Inflammatory macrophage treated with lipopolysaccharide for 1 hour (primary cell): Measurements from ENCODE around the gene FBXL20.

ENCODE experiments used
- DNase-seq, 2 donors: peaks; one replicate each; pipeline ENCODE4 v3.0.0-alpha.2; 2020 to 2022

The FBXL20 gene

DNA sequence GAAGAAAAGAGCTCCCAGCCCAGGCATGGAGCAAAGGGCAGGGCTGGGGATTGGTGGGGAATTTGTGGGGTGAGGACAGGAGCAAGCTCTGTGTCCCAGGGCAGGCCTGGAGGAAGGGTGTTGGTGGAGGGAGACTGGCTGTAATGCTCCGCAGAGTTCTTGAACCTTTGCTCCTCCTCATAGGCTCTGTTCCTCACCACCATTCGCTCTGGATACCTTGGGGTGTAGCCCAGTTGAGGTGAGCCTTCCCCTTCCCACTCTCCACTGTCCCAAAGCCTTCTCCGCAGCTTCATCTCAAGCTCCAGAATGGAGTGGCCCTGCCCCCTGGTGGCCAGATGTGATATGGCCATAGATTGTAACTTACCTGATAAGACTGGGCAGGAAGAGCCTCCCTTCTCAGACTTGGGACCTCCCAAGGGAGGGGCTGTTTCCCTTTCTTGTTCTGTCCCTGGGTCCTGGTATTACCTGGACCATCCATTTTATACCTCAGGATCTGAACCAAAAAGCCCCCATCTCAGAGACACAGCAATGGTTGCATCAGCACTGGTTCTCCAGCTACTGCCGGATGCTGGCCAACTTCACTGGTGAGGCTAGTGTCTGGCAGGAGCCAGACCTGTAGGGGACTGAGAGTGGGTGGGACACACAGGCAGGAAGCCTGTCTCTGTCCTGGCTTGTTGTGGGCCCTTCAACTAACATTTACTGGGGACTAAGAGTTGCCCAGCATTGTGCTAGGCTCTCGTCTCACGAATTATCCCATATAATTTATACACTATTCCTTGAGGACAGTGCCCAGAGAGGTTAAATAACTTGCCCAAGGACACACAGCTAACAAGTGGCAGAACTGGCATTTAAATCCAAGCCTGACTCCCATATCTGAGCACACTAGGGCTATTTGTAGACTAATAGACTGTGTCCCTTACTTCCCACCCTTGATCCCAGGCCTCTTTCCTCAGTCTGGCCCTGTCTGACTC lies 156.5 kb downstream of the FBXL20 start:
- DNase-seq, result peak; percentile 54 to 96

DNA sequence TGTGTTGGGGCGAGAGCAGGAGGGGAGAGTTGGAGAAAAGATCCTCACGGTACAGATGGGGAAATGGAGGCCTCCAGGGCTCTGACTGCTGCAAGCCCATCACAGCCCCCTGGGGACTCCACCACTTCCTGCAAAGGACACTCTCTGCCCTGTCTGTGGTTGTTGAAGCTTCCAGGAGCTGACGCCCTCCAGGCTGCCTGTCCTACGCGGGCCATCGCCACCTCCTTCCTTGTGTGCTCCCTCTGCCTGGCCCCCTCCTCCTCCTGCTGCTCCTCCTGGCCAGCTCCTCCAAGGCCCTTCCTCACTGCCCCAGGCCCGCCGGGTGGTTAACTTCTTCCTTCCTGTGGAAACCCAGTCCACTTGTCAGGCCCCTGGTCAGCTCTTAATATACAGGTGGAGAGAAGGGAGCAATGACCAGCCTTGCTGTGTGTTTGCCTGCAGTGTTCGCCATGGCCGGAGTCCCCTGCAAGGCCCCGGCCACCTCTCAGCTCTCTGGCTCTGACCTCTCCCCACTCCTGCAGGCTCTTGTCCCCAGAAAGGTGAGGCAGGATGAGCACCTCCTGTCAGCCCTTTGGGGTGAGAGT lies 157.3 kb downstream of the FBXL20 start:
- no peak for DNase-seq

DNA sequence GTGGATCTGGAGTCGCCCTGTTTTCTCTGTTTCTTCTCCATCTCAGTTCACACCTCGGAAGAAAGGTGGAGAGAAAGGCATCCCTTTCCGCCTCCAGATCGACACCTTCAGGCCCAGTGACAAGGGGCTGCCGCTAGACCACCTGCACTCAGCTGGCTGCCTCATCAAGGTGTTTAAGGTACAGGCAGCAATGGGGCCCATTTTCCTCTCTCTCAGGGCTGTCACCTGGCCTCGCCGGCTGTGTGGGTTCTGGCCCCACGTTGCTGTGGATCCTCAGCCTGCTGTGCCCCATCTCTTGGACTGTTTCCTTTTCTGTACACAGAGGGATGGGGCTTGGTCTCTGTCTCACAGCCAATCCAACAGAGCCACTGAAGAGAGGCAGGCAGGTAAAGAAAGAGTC lies 158.3 kb downstream of the FBXL20 start:
- no peak for DNase-seq

GRCh38 chr17:39240631-39241030 lies 160.8 kb downstream of the FBXL20 start:
- DNase-seq, result no peak

DNA sequence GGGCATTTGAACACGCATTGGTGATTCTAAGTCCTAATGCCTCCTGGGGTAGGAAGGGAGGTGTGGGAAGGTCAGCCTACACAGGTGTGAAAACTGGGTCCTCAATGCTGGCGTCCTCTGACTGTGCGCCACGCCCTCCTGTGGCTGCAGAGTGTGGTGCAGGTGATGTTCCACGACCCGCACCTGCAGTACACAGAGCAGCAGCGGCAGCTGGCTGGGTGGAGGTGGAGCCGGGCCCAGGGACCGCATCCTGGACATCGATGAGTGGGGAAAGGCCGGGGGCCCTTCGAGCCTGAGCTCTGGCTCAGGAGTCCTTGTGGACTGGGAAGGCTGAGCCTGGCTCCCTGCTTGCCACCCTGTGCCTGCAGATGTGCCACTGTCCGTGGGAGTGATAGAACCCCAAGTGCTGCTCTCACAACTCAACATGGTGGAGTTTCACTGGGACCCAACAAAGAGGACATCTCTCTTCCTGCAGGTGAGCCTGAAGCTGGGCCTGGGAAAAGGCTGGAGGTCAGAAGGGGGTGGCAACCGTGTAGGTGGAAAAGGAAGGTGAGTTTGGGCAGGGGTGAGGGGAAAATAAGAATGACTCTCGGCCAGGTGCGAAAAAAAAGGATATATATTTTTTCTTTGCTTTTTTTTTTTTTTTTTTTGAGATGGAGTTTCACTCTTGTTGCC lies 161.6 kb downstream of the FBXL20 start:
- peak in 1 of 2 donors; percentile 23 for DNase-seq

DNA sequence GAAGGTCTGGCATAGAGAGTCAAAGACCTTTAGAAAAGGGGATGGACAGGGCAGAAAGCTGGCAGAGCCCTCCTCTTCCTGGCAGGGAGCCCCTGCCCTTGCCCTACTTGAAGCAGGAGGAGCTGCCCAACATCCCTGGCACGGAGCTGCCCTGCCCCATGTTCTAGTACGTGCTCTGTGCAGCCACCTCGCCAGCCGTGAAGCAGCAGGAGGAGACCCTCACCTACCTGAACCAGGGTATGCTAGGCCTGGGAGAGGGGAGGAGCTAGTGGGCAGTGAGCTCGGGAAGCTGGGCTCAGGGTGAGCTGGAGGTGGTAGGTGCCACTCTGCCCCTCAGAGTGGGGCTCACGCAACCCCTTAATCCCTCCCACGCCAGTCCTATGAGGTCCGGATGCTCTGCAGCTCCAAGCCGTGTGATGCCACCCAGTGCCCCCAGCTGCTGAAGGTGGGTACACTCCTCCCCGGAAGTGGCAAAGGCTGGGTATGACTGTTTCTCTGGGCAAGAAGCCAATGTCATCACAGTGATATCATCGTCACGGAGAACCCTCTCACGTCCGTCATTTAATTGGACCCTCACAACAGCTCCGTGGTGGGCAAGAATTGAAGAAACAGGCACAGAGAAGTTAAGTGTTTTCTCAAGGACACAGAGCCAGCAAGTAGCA lies 163.0 kb downstream of the FBXL20 start:
- DNase-seq, result peak; percentile 15 to 18

GRCh38 chr17:39237586-39237985 lies 163.8 kb downstream of the FBXL20 start:
- no peak for DNase-seq

GRCh38 chr17:39236981-39237441 lies 164.4 kb downstream of the FBXL20 start:
- DNase-seq, result no peak

DNA sequence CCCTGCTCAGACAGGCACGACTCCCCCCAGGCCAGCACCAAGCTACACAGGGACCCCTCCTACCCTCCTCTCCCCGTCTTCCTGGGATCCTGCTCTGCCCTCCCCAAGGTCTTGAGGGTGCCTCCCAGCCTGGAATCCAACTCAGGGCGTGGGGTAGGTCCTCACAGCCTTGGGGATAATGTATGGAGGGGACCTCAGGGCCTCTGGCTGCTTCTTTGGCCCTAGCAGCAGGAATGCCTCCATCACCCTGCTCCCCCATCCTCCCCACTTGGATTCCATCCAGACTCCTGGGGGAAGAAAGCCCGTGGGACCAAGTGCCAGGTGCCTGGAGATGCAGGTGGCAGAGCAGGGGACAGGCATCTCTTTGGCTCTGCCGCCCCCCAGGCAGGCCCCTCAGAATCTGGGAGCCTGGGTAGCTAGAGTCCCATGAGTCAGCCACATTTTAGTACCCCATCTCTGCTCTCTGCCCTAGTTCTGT lies 164.9 kb downstream of the FBXL20 start:
- no peak for DNase-seq

DNA sequence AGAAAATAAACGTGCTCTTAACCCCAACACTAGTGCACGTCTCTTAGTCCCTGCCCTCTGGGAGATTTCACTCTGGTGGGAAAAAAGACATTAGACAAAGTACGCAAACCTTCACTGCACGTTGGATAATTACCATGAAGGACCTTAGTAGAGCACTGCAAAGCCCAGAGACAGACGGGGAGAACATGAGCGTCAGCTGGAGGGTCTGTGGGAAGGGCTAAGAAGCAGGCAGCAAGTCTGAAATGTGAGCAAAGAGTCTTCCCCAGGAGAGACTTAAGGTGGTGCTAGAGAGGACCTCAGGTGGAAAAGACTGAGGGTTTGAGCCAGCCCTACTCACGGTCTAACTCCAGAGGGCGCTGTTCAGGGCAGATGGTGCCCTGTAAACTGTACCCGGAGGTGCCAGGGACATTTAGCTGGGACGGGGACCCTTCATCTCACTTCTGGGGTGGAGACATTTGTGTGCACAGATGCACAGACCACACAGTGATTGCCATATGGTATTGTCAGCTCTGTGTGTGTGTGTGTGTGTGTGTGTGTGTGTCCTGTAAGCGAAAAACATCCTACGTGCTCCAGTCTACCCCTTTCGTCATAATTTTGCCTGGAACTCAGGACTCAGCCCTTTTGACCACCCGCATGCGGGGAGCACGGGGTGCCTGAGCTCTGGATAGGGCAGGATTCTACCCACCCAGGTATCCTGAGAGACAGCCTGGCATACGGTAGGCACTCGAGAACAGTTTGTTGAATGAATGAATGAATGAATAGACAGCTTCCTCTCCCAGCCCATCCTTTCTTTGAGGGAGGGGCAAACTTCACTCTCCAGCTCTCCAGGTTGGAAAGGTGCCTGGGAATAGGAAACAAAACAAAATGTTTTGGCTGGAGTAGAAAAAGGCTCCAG lies 165.6 kb downstream of the FBXL20 start:
- peak; percentile 30 to 41 for DNase-seq

DNA sequence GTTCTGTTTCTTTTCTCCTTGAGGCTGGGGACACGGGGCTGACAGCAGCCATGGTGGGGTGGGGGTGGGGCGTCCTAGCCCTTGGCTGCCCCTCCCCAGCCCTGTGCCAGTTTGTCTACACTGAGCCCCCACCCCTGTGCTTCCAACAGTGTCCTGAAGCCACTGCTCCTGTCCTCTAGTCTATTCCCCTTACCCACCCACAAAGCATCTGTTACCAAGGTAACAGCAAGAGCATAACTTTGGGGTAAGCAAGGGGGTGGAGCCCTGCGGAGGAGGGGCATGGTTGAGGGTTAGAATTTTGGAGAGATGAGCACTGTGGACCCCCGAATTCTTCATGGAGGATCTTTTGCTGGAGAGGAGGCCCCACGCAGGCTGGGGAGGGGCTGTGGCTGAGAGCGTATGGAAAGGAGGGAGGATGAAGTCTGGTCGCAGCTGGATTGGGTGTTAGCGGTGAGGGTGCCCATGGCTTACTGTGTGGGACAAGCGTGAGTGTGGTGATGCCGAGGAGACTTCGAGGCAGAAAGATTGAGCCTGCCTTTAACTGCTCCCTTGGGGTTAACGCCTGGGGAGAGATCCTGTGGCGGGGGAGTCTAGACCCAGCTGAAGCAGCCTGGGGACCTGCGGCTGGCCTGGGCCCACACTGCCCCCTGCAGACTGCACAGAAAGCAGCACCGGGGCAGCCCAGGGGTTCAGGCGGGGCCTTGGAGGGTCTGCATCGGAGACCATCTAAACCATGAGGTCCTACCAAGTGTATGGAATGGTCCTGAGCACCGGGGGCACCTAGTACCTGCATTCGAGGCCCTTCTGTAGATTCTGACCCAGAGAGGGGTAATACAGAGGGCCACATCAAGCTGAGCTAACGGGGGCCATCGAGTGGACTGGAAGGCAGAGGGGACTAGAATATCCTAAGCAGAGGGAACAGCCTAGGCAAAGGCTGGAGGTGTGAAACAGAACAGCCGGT lies 169.6 kb downstream of the FBXL20 start:
- DNase-seq, result peak in 1 of 2 donors; percentile 36

DNA sequence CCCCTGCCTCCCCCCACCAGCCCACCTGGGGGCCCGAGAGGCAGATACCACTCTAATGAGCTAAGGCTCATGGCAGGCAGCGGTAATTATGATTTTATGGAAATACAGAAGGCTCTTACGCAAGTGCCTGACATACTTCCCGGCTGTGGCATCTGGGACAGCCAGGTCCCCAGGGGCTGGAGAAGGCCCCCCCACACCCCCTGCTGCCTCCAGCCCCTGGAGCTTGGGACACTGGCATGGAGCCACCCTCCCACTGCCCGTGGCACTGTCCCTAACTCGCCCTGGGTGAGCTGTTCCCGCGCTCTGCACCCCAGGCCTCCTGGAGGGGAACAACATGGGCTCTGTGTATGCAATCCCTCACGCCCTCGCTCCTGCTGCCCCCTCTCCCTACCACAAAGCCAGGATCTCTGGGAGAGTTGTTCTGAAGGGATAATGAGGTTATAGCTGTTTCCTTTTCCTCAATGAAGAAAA lies 170.3 kb downstream of the FBXL20 start:
- peak in 1 of 2 donors; percentile 27 for DNase-seq

DNA sequence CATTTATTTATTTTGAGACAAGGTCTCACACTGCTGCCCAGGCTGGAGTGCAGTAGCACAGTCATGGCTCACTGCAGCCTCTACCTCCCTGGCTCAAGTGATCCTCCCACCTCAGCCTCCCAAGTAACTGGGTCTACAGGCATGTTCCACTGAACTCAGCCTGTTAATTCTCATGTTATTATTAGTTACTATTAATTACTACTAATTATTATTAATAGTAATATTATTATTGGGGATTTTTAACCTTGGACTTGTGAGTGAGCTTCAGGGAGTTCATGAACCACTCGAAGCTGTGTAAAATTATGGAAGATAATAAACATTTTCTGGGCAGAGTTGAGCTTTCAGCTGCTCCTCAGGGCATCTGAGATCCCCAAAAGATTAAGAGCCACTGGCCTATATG lies 171.1 kb downstream of the FBXL20 start:
- no peak for DNase-seq

DNA sequence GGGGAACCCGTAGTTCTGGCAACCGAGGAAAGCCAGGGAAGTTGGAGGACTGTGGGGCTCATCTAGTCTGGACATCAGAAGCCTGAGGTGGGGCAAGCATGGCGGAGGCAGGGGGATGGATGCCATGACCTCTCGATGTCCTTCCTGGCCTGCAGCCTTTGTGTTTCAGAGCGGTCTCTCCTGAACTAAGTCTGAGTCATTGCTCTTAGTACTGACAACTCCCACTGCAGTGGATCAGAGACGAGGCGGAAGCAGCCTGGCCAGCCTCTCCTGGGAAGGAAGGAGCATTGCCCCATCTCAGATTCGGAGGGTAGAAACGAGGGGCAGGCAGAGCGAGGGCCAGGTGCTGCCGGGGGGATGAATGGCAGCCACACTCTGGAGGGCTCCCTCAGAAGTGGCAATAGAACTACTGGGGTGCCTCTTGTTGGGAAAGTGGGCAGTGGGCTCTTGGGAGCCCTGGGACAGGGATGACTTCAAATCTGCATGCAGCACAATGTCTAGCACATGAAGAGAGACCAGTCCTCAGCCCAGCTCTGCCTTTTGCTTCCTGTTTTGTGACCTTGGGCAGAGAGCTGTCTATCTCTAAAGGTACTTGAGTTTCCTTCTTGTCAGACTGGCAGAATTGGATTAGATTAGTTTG lies 172.0 kb downstream of the FBXL20 start:
- peak in 1 of 2 donors; percentile 46 for DNase-seq

GRCh38 chr17:39227364-39227919 lies 174.0 kb downstream of the FBXL20 start:
- DNase-seq, result no peak

DNA sequence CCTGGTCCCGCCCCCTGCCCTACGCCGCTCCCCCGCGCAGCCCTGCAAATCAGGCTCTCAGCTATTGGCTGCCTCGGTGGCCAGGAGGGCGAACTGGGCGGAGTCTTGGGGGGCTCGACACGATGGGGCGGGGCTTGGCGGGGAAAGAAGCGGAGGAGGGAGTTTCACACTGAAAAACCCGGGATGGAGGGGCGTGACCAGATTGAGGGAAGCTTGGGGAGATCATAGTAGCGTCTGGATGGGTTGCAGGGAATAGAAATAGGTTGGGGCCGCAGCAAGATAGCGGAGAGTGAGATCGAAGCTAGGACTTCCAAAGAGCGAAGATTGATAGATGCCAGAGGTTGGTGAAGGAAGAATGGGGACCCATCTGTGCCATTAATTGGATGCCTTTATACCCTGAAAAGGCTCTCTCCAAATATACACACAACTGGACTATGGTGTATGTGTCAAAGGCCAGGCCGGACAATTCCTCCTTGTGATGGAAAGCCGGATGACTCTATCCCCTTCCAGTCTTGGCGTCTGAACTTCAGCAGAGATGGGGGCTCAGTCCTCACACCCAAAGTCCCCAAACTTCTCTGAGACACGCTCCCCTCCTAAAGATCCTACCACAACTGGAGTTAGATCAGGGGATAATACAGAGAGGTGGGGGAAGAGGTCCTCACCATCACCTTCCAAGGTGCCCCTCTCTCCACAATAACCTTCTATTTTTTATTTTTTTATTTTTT lies 175.3 kb downstream of the FBXL20 start:
- no peak for DNase-seq

DNA sequence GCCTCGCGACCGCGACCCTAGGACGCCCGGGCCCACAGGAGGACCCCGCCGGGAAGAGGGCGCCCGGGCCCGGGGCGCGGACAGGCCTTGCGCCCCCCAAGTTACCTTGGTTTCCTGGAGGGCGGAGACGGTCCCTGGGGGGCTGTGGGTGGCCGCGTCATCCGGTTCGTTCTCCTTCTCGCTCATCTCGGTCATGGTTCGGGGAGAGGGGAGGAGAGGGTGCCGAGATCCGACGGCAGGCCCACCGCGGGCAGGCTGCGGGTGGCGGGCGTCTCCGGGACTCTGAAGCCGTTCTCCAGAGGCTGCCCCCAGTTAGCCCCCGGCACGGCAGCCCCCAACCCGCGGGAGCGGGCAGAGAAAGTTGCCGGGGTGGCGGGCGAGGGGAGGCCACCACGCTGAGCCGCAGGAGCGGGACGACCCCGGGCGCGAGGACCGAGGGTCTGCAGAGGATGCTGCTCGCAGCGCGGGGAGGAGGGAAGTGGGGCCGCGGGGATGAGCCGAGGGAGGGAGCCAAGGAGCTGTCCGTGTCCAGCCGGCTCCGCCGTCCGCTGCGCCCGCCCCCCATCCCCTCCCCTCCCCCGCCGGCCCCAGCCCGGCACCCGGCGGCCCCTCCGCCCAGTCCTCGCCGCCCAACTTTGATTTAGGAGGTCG lies 176.0 kb downstream of the FBXL20 start, which contains the start of gene STAC2:
Gene STAC2, minus strand, starts transcription at position 638 of the 651 bp plus-strand sequence. Its CDS starts 443 bp downstream, at position 195.
- no peak for DNase-seq

GRCh38 chr17:39224778-39225307 lies 176.6 kb downstream of the FBXL20 start:
- no peak for DNase-seq
